Measurements from ENCODE around the gene PDP2.

PDP2 gene

GRCh38 chr16:66939366-66939765 is 59.1 kb downstream of the PDP2 start:
- DNase-seq = no peak

- no peak for DNase-seq
Measured at GRCh38 chr16:66940236-66940635, 59.9 kb downstream of the PDP2 start.

Measured in activated CD4-positive, alpha-beta T cell treated with anti-CD3 and anti-CD28 coated beads for 4 hours (primary cell).